ENCODE measurements around the gene PRRG2.

- TF ChIP-seq CTCF (optimal IDR thresholded peaks at IDR 0.05 in 1 of 3, IDR thresholded peaks at IDR 0.05 in 1 of 3, conservative IDR thresholded peaks at IDR 0.05 in 1 of 3; ENCODE audit: extremely low read depth in 1 of 3, insufficient read depth in 2 of 3, low read length in 3 of 3) (no peak), EZH2 (IDR thresholded peaks at IDR 0.05; ENCODE audit: low read length) (no peak)
Measured at GRCh38 chr19:49536921-49537462, 44.1 kb upstream of the PRRG2 start.

Measured in keratinocyte (primary cell).